Measurements from ENCODE around the gene MTMR2.

The MTMR2 gene

GRCh38 chr11:95788921-95789505, 134.9 kb downstream of the MTMR2 start:
- peak; percentile 40 for TF ChIP-seq CTCF (IDR thresholded peaks at IDR 0.05; ENCODE audit: insufficient read depth, low read length, missing control alignments)
- DNase-seq (ENCODE audit: low read depth, low spot score) = no peak
- CTCF ChIA-PET = interaction anchor here (0.9 to 3.8 kb wide), 12 partner anchors 9 to 637 kb away, joined by 3 to 19 read pairs (median 5); no protein-coding TSS in a partner anchor
- POLR2A ChIA-PET = interaction anchor here (0.8 to 1.5 kb wide), 3 partner anchors 20 to 642 kb away, joined by 3 to 6 read pairs (median 3); no protein-coding TSS in a partner anchor
- peak overlapping the region; percentile 85 for H3K4me3 ChIP-seq (ENCODE audit: low read depth, low read length)
